Astrocyte (in vitro differentiated cells and primary cell): ENCODE data around the gene CCSER2. TPM values are rescaled to one million over a fixed set of nuclear protein-coding genes. Genes with fewer than 3 reads are reported as not detected.
"Not testable (repeated sequence)": the region's sequence is repeated elsewhere in the genome, so short reads cannot be mapped to it uniquely, and the experiment has no call there.

Source experiments
- DNase-seq: peaks from one replicate; pipeline ENCODE4 v3.0.0-alpha.2; 2010; ENCODE audit warnings: low read depth
- FAIRE-seq: peaks from 2 replicates; lab custom pipeline; 2011; peaks lifted over from hg19 to GRCh38; lab: Jason Lieb, UNC
- H2AFZ ChIP-seq: 2 replicates; pipeline ENCODE4 v1.6.0; 2012; ENCODE audit warnings: low read depth, low read length, inconsistent platforms
- H3K27ac ChIP-seq: 2 replicates; pipeline ENCODE4 v1.5.1; 2011; ENCODE audit warnings: low read depth, low read length, inconsistent platforms
- H3K27me3 ChIP-seq: 2 replicates; pipeline ENCODE4 v1.6.0; 2011; ENCODE audit warnings: low read length, inconsistent platforms; ENCODE audit not compliant: insufficient read depth
- H3K36me3 ChIP-seq: 2 replicates; pipeline ENCODE4 v1.5.1; 2011; ENCODE audit warnings: low read length, inconsistent platforms; ENCODE audit not compliant: insufficient read depth
- H3K4me1 ChIP-seq: 2 replicates; pipeline ENCODE4 v1.5.1; 2011; ENCODE audit warnings: low read length, inconsistent platforms; ENCODE audit not compliant: insufficient read depth
- H3K4me2 ChIP-seq: 2 replicates; pipeline ENCODE4 v1.6.0; 2012; ENCODE audit warnings: low read length, inconsistent platforms
- H3K4me3 ChIP-seq: 2 replicates; pipeline ENCODE4 v1.5.1; 2011; ENCODE audit warnings: low read depth, mild to moderate bottlenecking, low read length, inconsistent platforms; ENCODE audit not compliant: insufficient read depth
- H3K79me2 ChIP-seq: 2 replicates; pipeline ENCODE4 v1.6.0; 2012; ENCODE audit warnings: mild to moderate bottlenecking, low read length, inconsistent platforms; ENCODE audit not compliant: insufficient read depth
- H3K9ac ChIP-seq: 2 replicates; pipeline ENCODE4 v1.6.0; 2012; ENCODE audit warnings: mild to moderate bottlenecking, low read length, inconsistent platforms
- H3K9me3 ChIP-seq: 2 replicates; pipeline ENCODE4 v1.5.1; 2012; ENCODE audit warnings: low read depth, mild to moderate bottlenecking, low read length, inconsistent platforms; ENCODE audit not compliant: insufficient read depth
- H4K20me1 ChIP-seq: 2 replicates; pipeline ENCODE4 v1.6.0; 2012; ENCODE audit warnings: low read length, inconsistent platforms; ENCODE audit not compliant: insufficient read depth
- H3K27ac Mint-ChIP-seq: one replicate; pipeline ENCODE4 v1.8.0; 2021; ENCODE audit warnings: mild to moderate bottlenecking, mixed read lengths; ENCODE audit not compliant: unreplicated experiment
- H3K27me3 Mint-ChIP-seq: one replicate; pipeline ENCODE4 v1.8.0; 2021; ENCODE audit warnings: low read depth, mixed read lengths; ENCODE audit not compliant: unreplicated experiment
- H3K36me3 Mint-ChIP-seq: one replicate; pipeline ENCODE4 v1.8.0; 2021; ENCODE audit warnings: low read depth, mixed read lengths; ENCODE audit not compliant: unreplicated experiment
- H3K4me1 Mint-ChIP-seq: one replicate; pipeline ENCODE4 v1.8.0; 2021; ENCODE audit warnings: low read depth, mixed read lengths; ENCODE audit not compliant: unreplicated experiment
- H3K4me3 Mint-ChIP-seq: one replicate; pipeline ENCODE4 v1.8.0; 2021; ENCODE audit warnings: mild to moderate bottlenecking, moderate library complexity, mixed read lengths; ENCODE audit not compliant: unreplicated experiment
- H3K9me3 Mint-ChIP-seq: one replicate; pipeline ENCODE4 v1.8.0; 2021; ENCODE audit warnings: mild to moderate bottlenecking, mixed read lengths; ENCODE audit not compliant: unreplicated experiment
- EZH2 ChIP-seq: IDR thresholded peaks from 2 replicates; pipeline ENCODE4 v1.6.1; 2012; ENCODE audit warnings: mild to moderate bottlenecking, low read length, inconsistent platforms; ENCODE audit not compliant: insufficient read depth
- total RNA-seq: library from RNA; stranded (reverse); gene quantifications from 2 replicates; pipeline ENCODE4 v1.2.1, GENCODE V29; 2021
- TF ChIP-seq, protein P1 (sequence below): IDR thresholded peaks from 2 replicates; pipeline ENCODE4 v1.5.1; 2011; ENCODE audit warnings: low read depth, mild to moderate bottlenecking, inconsistent platforms, low read length, moderate library complexity; ENCODE audit not compliant: insufficient read depth

Gene CCSER2
- total RNA-seq, 1 donor from 2014 or later = 100 TPM

DNA sequence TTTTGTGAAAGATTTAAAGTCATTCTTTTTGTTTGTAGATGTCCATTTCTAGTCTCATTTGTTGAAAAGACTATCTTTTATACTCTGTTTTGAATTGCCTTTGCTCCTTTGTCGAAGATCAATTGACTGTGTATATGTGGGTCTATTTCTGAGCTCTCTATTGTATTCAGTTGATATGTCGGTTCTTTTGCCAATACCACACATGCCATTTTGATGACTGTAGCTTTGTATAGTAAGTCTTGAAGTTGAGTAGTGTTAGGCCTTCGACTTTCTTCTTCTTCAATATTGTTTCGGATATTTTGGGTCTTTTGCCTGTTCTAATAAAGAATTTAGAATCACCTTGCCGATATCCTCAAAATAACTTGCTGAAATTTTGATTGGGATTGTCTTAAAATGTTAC, 104.5 kb downstream of the CCSER2 start:
- Mint-ChIP-seq H3K27me3 (no peaks in the 10 kb centered on the region), H3K27ac (no peak overlapping the region), H3K9me3 (no peaks in the 10 kb centered on the region), H3K4me3 (no peak overlapping the region), H3K36me3 (peaks cover 6% of the 10 kb centered on the region), H3K4me1 (peaks cover 31% of the 10 kb centered on the region)
- peaks cover 65% of the 10 kb centered on the region for H3K79me2 ChIP-seq
- no peaks in the 10 kb centered on the region for H3K9me3 ChIP-seq
- H3K27ac ChIP-seq = no peak overlapping the region
- peak overlapping the region; percentile 41 for H3K4me2 ChIP-seq
- peaks cover 9% of the 10 kb centered on the region for H3K4me1 ChIP-seq
- peaks cover 26% of the 10 kb centered on the region for H4K20me1 ChIP-seq
- DNase-seq = peak; percentile 75
- no peaks in the 10 kb centered on the region for H3K27me3 ChIP-seq
- no peaks in the 10 kb centered on the region for H3K36me3 ChIP-seq
- TF ChIP-seq EZH2 = no peak
- TF ChIP-seq, protein P1, sequence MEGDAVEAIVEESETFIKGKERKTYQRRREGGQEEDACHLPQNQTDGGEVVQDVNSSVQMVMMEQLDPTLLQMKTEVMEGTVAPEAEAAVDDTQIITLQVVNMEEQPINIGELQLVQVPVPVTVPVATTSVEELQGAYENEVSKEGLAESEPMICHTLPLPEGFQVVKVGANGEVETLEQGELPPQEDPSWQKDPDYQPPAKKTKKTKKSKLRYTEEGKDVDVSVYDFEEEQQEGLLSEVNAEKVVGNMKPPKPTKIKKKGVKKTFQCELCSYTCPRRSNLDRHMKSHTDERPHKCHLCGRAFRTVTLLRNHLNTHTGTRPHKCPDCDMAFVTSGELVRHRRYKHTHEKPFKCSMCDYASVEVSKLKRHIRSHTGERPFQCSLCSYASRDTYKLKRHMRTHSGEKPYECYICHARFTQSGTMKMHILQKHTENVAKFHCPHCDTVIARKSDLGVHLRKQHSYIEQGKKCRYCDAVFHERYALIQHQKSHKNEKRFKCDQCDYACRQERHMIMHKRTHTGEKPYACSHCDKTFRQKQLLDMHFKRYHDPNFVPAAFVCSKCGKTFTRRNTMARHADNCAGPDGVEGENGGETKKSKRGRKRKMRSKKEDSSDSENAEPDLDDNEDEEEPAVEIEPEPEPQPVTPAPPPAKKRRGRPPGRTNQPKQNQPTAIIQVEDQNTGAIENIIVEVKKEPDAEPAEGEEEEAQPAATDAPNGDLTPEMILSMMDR = no peak
- FAIRE-seq = peak; percentile 37
- no peak overlapping the region for H2AFZ ChIP-seq
- H3K4me3 ChIP-seq = no peak overlapping the region
- H3K9ac ChIP-seq = no peak overlapping the region

DNA sequence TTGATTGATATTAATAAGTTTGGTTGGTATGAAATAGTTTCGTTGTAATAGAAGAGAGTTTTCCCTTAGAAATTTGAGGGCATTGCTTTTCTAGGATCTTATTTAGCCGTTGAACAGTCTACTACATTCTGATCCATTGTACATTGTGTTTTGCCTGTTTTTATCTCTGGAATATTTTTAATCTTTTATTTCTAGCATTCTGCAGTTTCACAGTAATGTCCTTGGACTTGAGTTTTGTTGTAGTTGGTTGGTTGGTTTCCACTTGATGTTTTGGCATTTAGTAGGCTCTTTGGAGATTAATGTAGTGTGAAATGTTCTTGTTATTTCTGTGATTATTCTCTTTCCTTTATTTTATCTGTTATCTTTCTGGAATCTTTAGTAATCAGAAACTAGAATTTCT, 112.4 kb downstream of the CCSER2 start:
- no peak overlapping the region for H2AFZ ChIP-seq
- Mint-ChIP-seq H3K27ac (peak overlapping the region; percentile 64), H3K9me3 (peaks cover 16% of the 10 kb centered on the region), H3K4me3 (no peak overlapping the region), H3K36me3 (peaks cover 22% of the 10 kb centered on the region), H3K4me1 (peaks cover 3% of the 10 kb centered on the region), H3K27me3 (no peaks in the 10 kb centered on the region)
- H3K79me2 ChIP-seq = peaks cover 8% of the 10 kb centered on the region
- H3K9ac ChIP-seq = no peak overlapping the region
- H3K4me2 ChIP-seq = no peak overlapping the region
- no peak overlapping the region for H3K27ac ChIP-seq
- TF ChIP-seq EZH2 = no peak
- TF ChIP-seq, protein P1 = no peak
- FAIRE-seq (no peak), DNase-seq (no peak)
- H3K36me3 ChIP-seq = no peaks in the 10 kb centered on the region
- H3K9me3 ChIP-seq = no peaks in the 10 kb centered on the region
- no peaks in the 10 kb centered on the region for H3K4me1 ChIP-seq
- H3K27me3 ChIP-seq = no peaks in the 10 kb centered on the region
- H4K20me1 ChIP-seq = peaks cover 9% of the 10 kb centered on the region
- no peak overlapping the region for H3K4me3 ChIP-seq

DNA sequence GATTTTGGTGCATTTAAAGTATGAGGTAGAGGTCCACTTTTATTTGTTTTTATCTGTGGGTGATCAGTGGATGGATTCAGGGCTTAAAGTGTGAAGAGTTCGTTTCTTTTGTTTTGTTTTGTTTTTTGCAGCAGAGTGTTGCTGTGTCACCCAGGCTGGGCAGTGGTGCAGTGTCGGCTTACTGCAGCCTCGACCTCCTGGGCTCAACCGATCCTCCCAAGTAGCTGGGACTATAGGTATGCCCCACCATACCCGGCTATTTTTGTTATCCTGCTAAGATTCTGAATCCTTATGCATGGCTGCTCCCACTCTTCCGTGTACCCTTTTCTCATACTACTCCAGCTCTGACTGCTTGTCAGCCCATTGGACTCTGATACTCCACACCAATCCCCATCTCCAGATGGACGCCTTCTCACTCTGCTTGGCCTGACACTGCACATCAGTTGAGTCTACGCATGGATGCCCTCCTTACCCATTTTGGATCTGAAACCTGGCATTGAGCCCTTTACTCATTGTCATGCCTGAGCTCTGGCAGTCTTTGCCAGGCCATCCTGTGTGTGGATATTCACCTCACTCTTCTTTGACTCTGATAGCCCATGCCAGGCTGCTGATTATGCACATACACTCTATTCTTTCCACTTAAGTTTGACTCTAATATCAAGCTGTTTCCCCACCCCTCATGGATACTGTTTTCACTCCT, 119.5 kb downstream of the CCSER2 start:
- H3K4me3 Mint-ChIP-seq = no peak overlapping the region
- Histone ChIP-seq H3K79me2 (peaks cover 20% of the 10 kb centered on the region), H3K4me2 (no peak overlapping the region), H3K36me3 (no peaks in the 10 kb centered on the region), H3K9me3 (no peaks in the 10 kb centered on the region), H2AFZ (no peak overlapping the region), H3K9ac (no peak overlapping the region), H3K4me1 (no peaks in the 10 kb centered on the region), H3K27ac (no peak overlapping the region), H3K27me3 (no peaks in the 10 kb centered on the region), H3K4me3 (no peak overlapping the region), H4K20me1 (peaks cover 6% of the 10 kb centered on the region)
- H3K4me1 Mint-ChIP-seq = peaks cover 3% of the 10 kb centered on the region
- H3K9me3 Mint-ChIP-seq = peaks cover 8% of the 10 kb centered on the region
- H3K27ac Mint-ChIP-seq = no peak overlapping the region
- no peaks in the 10 kb centered on the region for H3K27me3 Mint-ChIP-seq
- TF ChIP-seq EZH2 = no peak
- TF ChIP-seq, protein P1 = no peak
- FAIRE-seq (no peak), DNase-seq (no peak)
- H3K36me3 Mint-ChIP-seq = peaks cover 10% of the 10 kb centered on the region

DNA sequence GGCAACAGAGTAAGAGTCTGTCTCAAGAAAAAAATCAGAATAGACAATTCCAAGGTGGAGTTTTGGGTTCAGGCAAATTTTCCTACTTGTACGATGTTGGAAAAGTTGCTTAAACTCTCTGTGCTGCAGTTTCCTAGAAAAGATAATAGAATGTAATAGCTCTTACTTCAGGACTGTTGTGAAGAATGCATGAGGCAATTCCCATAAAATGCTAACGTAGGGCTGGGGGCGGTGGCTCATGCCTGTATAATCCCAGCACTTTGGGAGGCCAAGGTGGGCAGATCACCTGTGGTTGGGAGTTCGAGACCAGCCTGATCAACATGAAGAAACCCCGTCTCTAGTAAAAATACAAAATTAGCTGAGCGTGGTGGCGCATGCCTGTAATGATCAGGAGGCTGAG, 121.0 kb downstream of the CCSER2 start:
- H3K4me1 Mint-ChIP-seq, H3K36me3 ChIP-seq, H3K4me3 Mint-ChIP-seq: not testable (repeated sequence)

More for the DNA sequence above, 121.0 kb downstream of the CCSER2 start:
- not testable (repeated sequence) for H3K4me3 ChIP-seq, H3K36me3 Mint-ChIP-seq, H3K27ac Mint-ChIP-seq, H2AFZ ChIP-seq, H3K4me1 ChIP-seq, H3K9me3 Mint-ChIP-seq, H3K4me2 ChIP-seq, FAIRE-seq, H3K27ac ChIP-seq, H4K20me1 ChIP-seq, H3K27me3 ChIP-seq, H3K9me3 ChIP-seq, H3K9ac ChIP-seq, DNase-seq, H3K27me3 Mint-ChIP-seq
- H3K79me2 ChIP-seq = peaks cover 19% of the 10 kb centered on the region
